Purkinje cell (primary cell): ENCODE results near the gene CAVIN4. TPM values are rescaled to one million over a fixed set of nuclear protein-coding genes. Genes with fewer than 3 reads are reported as not detected.

Experiments
- polyA plus RNA-seq: library from polyadenylated mRNA; unstranded; fragments of >200 nt; fragmentation: Nextera tagmentation; gene quantifications from 2 replicates; pipeline ENCODE4 v1.2.1, GENCODE V29; 2014

CAVIN4 gene, protein sequence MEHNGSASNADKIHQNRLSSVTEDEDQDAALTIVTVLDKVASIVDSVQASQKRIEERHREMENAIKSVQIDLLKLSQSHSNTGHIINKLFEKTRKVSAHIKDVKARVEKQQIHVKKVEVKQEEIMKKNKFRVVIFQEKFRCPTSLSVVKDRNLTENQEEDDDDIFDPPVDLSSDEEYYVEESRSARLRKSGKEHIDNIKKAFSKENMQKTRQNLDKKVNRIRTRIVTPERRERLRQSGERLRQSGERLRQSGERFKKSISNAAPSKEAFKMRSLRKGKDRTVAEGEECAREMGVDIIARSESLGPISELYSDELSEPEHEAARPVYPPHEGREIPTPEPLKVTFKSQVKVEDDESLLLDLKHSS
- polyA plus RNA-seq = 0.11 and 0.17 TPM in 2 replicates

DNA sequence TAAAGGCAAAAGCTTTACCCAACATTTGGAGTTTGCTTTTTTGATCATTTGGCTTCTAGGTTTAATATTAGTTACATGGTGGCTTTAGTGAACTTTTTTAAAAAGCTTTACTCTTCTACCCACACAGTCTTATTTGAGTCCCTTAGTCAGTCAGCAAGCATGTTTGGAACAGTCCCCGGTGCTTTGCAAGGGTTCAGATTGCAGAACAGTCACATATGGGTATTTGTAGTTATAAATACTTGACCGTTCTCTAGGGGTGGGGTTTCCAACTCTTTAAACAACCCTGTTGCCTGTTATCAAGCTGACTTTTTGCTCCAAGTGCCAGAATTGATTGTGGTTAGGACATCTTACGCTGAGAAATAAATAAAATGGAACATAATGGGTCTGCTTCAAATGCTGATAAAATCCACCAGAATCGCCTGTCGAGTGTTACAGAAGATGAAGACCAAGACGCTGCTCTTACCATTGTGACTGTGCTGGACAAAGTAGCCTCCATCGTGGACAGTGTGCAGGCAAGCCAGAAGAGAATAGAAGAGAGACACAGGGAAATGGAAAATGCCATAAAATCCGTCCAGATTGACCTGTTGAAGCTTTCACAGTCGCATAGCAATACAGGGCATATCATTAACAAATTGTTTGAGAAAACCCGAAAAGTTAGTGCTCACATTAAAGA, at the start of gene CAVIN4:
Gene CAVIN4, plus strand, starts transcription at position 304 of the 673 bp plus-strand sequence. Its CDS starts 65 bp downstream, at position 369.

Other genes starting within 250 kb of the CAVIN4 start
- gene TEX10, start 225.1 kb upstream of the CAVIN4 start, polyA plus RNA-seq = 5.4 and 11.6 TPM in 2 replicates
- gene MSANTD3, start 150.9 kb upstream of the CAVIN4 start, polyA plus RNA-seq = 2.1 TPM in 2 replicates
- gene TMEFF1, start 104.9 kb upstream of the CAVIN4 start, polyA plus RNA-seq = not detected in 2 replicates